ENCODE data around the gene INVS.

GRCh38 chr9:100309992-100310391 lies 210.9 kb downstream of the INVS start:
- TF ChIP-seq CTCF (IDR thresholded peaks at IDR 0.05) = no peak
- no peak for TF ChIP-seq POLR2A (IDR thresholded peaks at IDR 0.05)
- no peak for TF ChIP-seq POLR2AphosphoS5 (IDR thresholded peaks at IDR 0.05; ENCODE audit: insufficient read depth in 1 of 2, low read depth in 1 of 2)
